ENCODE results near the gene CGB1.

CGB1 gene

DNA sequence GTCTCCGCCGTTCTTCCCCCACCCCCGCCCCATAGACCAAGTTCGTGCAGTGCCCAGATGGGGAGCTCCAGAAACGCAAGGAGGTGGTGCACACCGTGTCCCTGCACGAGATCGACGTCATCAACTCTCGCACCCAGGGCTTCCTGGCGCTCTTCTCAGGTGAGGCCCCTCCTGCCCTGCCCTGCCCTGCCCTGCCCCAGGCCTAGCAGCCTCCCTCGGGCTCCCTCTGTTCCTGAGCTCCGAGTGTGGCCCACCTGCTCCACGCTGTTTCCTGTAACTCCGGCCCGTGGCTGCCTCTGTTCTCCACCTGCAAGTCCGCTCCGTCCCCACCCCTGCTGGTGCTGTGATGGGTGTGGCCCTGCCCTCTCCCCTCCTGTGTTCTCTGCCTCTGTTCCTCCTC, 26.2 kb downstream of the CGB1 start:
- no peak for DNase-seq
- no peak overlapping the region for H3K4me3 Mint-ChIP-seq
- H3K36me3 Mint-ChIP-seq (ENCODE audit: low read depth) = peaks cover 47% of the 10 kb centered on the region
- H3K4me1 Mint-ChIP-seq = no peaks in the 10 kb centered on the region
- H3K27ac Mint-ChIP-seq = no peak overlapping the region
- no peak for TF ChIP-seq CTCF (IDR thresholded peaks at IDR 0.05)
- H3K27me3 Mint-ChIP-seq (ENCODE audit: low read depth, poor library complexity) = peaks cover 3% of the 10 kb centered on the region
- no peaks in the 10 kb centered on the region for H3K9me3 Mint-ChIP-seq

DNA sequence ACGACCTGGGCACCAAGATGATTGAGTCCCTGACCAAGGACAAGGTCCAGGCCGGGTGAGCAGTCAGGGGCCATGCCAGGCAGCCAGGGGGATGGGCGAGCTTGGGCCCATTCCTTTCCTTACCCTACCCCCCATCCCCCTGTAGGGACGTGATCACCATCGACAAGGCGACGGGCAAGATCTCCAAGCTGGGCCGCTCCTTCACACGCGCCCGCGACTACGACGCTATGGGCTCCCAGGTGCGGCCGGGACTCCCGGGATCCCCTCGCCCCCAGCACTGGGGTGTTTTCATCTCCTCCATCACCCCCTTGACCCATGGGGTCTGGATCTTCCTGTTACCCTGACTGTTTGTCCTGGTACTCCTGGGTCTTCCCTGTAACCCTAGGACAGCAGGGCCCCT, 26.9 kb downstream of the CGB1 start:
- peaks cover 49% of the 10 kb centered on the region for H3K36me3 Mint-ChIP-seq (ENCODE audit: low read depth)
- no peak overlapping the region for H3K27ac Mint-ChIP-seq

GRCh38 chr19:49006905-49007304, 29.8 kb downstream of the CGB1 start:
- Mint-ChIP-seq H3K4me3 (no peak overlapping the region), H3K9me3 (no peaks in the 10 kb centered on the region), H3K27me3 (ENCODE audit: low read depth, poor library complexity) (peaks cover 3% of the 10 kb centered on the region), H3K27ac (no peak overlapping the region), H3K36me3 (ENCODE audit: low read depth) (peaks cover 53% of the 10 kb centered on the region), H3K4me1 (no peaks in the 10 kb centered on the region)
- no peak for DNase-seq
- TF ChIP-seq CTCF (IDR thresholded peaks at IDR 0.05) = no peak

More for the DNA sequence above, 26.9 kb downstream of the CGB1 start:
- H3K4me3 Mint-ChIP-seq = no peak overlapping the region
- peaks cover 3% of the 10 kb centered on the region for H3K27me3 Mint-ChIP-seq (ENCODE audit: low read depth, poor library complexity)
- H3K4me1 Mint-ChIP-seq = no peaks in the 10 kb centered on the region
- no peak for DNase-seq
- TF ChIP-seq CTCF (IDR thresholded peaks at IDR 0.05) = no peak
- H3K9me3 Mint-ChIP-seq = no peaks in the 10 kb centered on the region

DNA sequence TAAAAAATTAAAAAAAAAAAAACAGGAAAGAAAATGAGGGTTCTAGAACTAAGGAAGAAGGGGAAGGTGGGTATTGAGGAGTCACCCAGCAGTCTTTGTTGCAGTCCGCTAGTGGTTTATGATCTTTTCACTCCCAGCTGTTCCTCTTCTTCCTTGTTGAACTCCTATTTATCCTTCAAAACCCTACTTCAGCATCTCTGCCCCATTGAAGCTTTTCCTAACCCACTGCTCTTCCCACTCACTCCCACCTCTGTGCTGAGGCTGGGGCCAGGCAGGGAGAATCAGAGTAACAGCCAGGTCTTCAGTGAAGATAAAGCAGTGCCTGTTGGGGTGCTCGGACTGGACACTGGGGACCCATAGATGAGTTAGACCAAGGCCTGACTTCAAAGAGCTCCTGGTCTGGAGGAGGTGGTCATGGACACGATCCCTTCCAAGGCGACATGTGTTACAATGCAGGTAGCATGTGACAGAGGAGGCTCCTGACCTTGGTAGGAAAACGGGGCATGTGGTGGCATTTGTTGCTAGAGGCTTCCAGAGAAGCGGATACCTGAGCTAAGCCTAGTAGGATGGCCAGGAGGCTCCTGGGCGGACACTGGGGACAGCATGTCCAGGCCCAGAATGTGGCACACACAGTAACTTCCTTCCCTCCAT, 31.6 kb downstream of the CGB1 start:
- H3K27ac Mint-ChIP-seq = no peak overlapping the region
- H3K36me3 Mint-ChIP-seq (ENCODE audit: low read depth) = peaks cover 44% of the 10 kb centered on the region
- TF ChIP-seq CTCF (IDR thresholded peaks at IDR 0.05) = no peak
- no peaks in the 10 kb centered on the region for H3K4me1 Mint-ChIP-seq
- H3K9me3 Mint-ChIP-seq = no peaks in the 10 kb centered on the region
- DNase-seq = no peak
- H3K27me3 Mint-ChIP-seq (ENCODE audit: low read depth, poor library complexity) = no peaks in the 10 kb centered on the region
- H3K4me3 Mint-ChIP-seq = no peak overlapping the region

DNA sequence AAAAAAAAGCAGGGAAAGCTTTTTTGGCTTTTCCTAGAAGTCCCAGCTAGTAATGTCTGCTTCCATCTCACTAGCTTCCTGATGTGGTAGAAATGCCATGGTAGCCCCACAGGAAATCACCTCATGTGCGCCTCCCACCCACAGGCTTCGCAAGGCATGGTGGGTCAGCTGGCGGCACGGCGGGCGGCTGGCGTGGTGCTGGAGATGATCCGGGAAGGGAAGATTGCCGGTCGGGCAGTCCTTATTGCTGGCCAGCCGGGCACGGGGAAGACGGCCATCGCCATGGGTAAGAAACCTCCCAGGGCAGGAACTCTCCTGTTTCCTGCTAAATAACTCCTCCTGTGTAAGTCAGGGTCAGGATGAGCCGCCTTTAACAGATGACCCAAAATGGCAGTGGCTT, 32.6 kb downstream of the CGB1 start:
- Mint-ChIP-seq H3K27ac (no peak overlapping the region), H3K4me1 (no peaks in the 10 kb centered on the region), H3K9me3 (no peaks in the 10 kb centered on the region), H3K4me3 (no peak overlapping the region), H3K27me3 (ENCODE audit: low read depth, poor library complexity) (no peaks in the 10 kb centered on the region), H3K36me3 (ENCODE audit: low read depth) (peaks cover 50% of the 10 kb centered on the region)
- no peak for DNase-seq
- no peak for TF ChIP-seq CTCF (IDR thresholded peaks at IDR 0.05)
